H4 (cell line): ENCODE data around the gene CCBE1. TPM values are rescaled to one million over a fixed set of nuclear protein-coding genes. Genes with fewer than 3 reads are reported as not detected.
"Not testable (repeated sequence)": the region's sequence is repeated elsewhere in the genome, so short reads cannot be mapped to it uniquely, and the experiment has no call there.

ENCODE experiments used
- DNase-seq: peaks from one replicate; pipeline ENCODE4 v3.0.0-alpha.2; 2015; ENCODE audit warnings: low spot score
- total RNA-seq: library from RNA; depleted of rRNA; stranded (reverse); fragments of >200 nt; shearing (Covaris generic); gene quantifications from 2 replicates; pipeline ENCODE4 v1.2.3, GENCODE V29; 2014

CCBE1 gene
- total RNA-seq, 1 experiment from 2014 or later = not detected

GRCh38 chr18:59539108-59539507 is 158.1 kb downstream of the CCBE1 start:
- no peak for DNase-seq

GRCh38 chr18:59537579-59537978 is 159.6 kb downstream of the CCBE1 start:
- no peak for DNase-seq

GRCh38 chr18:59536166-59536565 is 161.1 kb downstream of the CCBE1 start:
- no peak for DNase-seq

DNA sequence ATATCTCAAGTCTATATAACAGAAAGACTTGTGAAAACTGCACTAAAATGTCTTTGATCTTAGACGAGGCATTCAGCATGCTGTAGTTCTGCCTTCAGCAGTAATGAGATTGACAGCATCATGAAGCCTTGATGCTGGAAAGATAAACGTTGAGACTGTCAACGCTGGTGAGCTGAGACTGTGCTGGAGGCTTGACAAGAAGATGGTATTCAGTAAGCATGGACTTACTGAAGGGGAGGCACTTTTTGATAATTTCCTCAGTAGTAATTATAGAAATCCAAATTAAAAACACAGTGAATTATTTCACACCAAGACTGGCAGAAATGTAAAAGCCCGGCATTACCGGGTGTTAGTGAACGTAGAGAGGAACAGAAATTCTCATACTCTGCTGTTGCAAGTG is 162.2 kb downstream of the CCBE1 start:
- DNase-seq = no peak

DNA sequence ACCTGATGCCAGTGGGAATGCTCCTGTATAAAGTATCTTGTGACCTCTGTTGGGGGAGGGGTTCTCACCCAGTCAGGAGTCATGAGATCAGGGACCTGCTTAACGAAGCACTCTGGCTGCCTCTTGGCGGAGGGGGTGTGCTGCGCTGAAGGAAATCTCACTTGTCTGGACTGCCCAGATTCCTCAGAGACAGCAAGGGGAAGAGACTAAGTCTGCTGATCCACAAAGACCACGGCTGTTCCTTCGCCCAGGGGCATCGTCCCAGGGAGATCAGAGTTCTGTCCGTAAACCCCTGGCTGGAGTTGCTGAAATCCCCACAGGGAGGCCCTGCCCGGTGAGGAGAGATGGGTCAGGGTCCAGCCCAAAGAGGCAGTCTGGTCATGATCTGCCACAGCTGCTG is 168.4 kb downstream of the CCBE1 start:
- DNase-seq = no peak

DNA sequence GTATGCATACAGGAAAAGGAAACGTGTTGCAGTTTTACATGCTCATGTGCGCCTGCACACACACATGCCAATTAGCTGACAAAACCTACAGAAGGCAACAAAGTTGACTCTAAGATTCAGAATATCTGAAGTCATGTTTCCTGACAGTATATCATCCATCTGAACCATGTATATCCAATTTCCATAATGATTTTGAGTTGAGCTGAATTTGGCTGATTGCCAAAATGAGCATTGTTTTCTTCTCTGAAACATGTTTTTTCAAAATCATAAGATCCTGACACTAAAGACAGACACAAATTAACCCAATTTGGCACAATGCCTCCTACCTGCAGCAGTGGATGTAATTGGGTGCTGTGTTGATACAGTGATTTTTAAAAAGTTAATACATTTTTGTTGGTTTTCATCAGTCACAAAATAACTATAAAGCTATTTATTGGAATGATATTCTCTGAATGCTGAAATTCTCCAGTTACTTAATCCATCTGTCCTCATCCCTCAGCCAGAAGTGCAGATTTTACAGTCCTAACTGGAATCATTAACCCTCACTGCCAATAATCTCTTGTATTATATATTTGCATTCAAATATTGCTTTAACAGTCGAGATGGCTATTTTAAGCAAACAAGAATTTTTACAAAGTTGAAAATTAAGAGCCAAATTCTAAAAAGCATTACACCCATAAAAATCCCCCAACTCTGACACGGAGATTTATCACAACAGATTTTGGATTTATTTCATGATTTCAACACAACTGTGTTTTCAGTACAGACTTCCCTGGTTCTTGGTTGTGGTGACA is 176.5 kb downstream of the CCBE1 start:
- DNase-seq = no peak

DNA sequence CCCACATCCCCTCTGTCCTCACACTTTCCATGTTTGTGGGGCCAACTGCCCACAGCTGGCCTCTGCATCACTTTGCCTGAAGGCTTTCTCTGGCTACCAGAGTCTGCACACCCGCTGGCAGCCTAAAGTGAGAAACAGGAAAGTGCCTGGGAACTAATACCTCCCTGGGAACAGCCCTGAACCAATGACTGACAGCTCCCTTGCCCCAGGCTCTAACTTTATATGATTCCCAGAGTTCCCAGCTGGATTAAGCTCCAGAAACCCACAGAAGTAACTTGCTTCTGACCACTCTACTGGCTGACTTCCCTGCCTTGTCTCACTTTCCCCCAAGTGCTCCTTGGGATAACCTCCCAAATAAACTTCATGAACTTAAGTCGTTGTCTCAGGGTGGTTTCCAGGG is 178.5 kb downstream of the CCBE1 start:
- no peak for DNase-seq

- no peak for DNase-seq
Measured at GRCh38 chr18:59517446-59518165, 179.6 kb downstream of the CCBE1 start.

- peak; percentile 54 for DNase-seq
Measured at GRCh38 chr18:59516356-59517155, 180.7 kb downstream of the CCBE1 start.

DNA sequence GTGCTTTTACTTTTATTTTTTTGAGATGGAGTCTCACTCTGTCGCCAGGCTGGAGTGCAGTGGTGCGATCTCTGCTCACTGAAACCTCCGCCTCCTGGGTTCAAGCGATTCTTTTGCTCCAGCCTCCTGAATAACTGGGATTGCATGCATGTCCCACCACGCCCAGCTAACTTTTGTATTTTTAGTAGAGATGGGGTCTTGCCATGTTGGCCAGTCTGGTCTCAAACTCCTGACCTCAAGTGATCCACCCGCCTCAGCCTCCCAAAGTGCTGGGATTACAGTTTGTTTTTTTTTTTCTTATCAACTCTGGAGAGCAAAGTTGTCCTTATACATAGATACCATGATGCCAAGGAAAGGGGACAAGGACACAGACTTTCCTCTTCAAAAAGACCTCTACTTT is 181.3 kb downstream of the CCBE1 start:
- not testable (repeated sequence) for DNase-seq

GRCh38 chr18:59515147-59515546 is 182.1 kb downstream of the CCBE1 start:
- no peak for DNase-seq

- DNase-seq = peak; percentile 61
Measured at GRCh38 chr18:59514203-59514602, 183.0 kb downstream of the CCBE1 start.

DNA sequence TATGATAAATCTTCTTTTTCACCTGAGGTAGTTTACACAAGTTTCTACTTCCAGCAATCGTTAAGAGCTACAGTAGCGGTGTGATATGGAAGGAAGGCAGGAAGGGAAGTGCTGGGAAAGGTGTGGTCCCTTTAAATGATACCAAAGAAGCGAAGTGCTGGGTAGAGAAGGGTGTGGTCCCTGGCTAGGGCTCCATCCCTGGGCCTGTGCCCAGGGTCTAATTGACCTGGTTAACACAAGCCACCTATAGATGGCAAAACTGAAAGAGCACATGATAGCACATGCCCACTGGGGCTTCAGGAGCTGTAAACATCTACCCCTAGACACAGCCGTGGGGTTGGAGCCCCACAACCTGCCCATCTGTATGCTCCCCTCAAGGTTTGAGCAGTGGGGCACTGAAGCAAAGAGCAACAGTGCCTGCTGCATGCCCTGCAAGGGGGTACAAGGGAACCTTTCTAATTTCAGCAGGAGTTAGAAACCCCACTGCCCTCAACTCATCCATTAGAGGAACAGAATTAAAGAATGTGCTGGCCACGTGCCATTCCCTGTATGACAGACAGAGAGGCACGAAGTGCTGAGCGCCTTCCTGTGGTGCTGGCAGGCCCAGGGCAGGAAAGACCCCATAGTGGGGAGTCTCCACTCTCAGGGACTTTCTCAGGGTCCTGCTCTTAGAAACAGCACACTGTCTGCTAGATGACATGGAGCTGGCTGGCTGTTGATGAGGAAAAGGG is 185.0 kb downstream of the CCBE1 start:
- DNase-seq = no peak

DNA sequence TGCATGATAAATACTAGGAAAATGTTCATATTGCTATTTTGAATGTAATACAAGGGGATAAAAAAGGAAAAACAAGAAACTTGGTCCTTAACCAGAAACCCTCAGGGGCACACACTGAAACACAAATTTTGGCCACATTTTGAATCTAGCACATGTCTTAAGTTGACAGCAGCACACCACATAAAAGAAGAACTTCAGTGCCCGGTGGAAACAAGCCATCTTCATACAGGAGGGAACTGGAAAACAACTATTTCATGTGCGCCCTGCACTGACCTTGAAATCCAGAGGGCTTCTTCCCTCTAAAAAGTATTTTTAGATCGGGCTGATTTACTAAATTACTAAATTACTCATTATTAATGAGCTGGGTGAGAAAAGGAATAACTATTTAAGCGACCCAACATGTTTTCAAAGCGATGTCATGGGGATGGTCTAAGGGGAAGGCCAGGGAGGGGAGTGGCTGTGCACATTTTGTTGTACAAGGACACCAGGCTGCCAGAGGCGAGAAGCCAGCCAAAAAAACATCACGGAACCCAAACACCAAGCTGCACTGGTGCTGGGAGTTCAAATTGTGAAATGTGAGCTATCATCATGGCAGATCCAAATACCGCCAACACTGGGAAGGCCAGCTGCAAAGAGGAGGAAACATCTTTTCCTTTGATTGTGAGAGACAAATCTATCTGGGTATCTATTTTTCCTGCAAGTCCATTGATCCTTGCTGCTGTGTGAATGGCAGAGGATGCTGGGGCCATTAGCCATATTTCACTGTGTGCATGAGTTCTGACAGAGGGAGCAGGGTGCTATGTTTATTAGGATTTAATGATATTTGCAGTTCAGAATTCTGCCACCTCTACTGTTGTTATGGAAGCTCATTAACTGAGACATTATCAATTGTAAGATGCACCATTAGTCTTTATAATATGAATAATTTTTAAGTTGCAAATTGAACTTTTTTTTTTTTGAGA is 187.5 kb downstream of the CCBE1 start:
- no peak for DNase-seq

- no peak for DNase-seq
Measured at GRCh38 chr18:59505356-59505755, 191.9 kb downstream of the CCBE1 start.

- peak; percentile 62 for DNase-seq
Measured at GRCh38 chr18:59502274-59503175, 194.7 kb downstream of the CCBE1 start.

- DNase-seq = no peak
Measured at GRCh38 chr18:59501920-59502273, 195.3 kb downstream of the CCBE1 start.

DNA sequence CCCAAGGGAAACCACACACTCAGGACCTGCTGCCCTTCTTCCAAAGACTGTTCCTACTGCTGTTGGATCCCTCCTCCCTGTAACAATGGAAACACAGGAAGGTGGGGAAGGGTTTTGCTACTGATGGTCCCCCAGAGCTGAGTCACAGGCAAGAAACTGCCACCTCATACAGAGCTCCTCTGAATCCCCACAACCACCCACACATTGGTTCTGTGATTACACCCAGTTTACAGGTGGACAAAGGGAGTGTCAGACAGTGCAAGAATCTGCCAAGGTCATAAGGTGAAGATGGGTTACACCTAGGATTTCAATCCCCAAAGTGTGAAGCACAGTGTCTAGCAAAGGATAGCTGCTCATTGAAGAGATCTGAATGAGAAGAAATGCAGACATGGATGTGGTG is 196.5 kb downstream of the CCBE1 start:
- DNase-seq = no peak

- no peak for DNase-seq
Measured at GRCh38 chr18:59498506-59499086, 198.6 kb downstream of the CCBE1 start.
